ENCODE results near the gene DSCAML1.

- TF ChIP-seq CTCF (IDR thresholded peaks at IDR 0.05) (no peak), POLR2A (IDR thresholded peaks at IDR 0.05) (peak in 2 of 3 donors; percentile 20 to 32)
Observed at GRCh38 chr11:117814204-117814765, 17.3 kb upstream of the DSCAML1 start.
